ENCODE results near the gene ARFIP2.

The ARFIP2 gene

DNA sequence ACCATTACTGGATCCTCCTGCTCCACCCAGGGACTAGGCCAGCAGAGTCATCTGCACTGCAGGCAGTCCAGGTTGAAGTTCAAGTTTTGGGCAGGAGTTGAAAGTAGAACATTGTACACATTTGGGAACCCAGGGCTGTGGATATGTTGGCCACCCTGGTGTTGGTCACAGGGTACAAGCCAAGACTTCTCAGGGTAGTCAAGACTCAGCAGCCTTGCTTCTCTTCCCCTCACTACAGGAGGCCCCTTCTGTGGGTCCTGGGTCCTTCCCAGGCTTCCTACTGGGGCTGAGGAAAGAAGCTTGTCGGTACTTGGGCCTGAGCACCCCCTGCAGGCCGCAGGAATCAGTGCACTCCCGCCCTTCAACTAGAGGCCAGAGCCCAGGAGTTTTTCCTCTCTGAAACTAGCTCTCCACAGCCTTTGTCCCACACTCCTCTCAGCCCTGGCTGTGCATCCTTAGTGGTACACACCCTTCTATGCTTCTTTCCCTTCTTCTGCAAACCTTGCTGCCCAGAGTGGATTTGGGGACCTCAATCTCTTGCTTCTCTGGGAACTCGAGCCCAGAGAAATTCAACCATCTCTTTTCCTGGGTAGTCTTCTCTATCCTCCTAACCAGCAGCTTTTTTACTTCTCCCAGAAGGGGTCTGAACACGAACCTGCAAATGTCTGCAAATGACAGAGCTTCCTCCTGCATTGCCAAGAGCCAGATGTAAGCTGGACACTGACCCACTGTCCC is 37.7 kb downstream of the ARFIP2 start:
- no peak for DNase-seq (ENCODE audit: low read depth, low spot score)

DNA sequence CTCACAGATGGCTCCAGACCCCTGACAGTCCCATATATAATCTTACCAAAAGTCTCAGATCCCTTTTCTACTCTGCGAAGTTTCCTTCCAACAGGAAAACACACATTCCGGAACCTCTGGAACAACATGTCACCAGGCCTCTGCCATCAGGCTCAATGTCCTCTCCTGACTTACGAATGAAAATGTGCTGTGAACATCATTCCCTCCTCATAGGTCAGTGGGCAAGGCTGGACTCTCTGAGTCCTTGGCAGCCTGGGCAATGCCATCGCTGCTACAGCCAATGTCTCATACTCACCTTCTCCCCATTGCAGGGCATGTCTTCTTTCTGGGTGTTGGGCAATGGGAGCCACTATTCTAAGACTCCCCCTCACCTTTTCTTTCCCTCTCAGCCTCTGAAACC is 38.7 kb downstream of the ARFIP2 start:
- no peak for DNase-seq (ENCODE audit: low read depth, low spot score)

DNA sequence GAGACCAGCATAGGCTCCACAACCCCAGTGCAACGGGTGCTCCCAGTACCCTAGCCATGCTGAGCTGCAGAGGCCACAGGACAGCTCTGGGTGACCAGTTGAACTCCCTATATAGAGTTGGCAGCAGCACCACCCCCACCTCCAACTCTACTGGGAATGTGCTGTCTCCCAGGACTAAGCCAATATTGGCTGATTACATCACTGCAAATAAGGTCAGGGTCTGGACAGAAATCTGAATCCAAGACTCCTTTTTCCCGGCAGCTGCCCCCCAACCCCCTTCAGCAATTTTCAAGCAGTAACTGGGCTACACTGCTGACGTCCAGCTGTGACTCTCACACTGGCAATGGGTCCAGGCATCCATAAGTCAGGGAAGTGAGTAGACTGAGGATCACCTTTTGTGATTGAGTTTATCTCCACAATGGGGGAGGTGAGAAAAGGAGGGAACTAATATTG is 40.2 kb downstream of the ARFIP2 start, which contains the start of gene HPX:
HPX (minus strand) TSS at position 82 of the 453 bp plus-strand sequence; CDS start at position 58, 24 bp downstream.
- DNase-seq (ENCODE audit: low read depth, low spot score) = no peak

DNA sequence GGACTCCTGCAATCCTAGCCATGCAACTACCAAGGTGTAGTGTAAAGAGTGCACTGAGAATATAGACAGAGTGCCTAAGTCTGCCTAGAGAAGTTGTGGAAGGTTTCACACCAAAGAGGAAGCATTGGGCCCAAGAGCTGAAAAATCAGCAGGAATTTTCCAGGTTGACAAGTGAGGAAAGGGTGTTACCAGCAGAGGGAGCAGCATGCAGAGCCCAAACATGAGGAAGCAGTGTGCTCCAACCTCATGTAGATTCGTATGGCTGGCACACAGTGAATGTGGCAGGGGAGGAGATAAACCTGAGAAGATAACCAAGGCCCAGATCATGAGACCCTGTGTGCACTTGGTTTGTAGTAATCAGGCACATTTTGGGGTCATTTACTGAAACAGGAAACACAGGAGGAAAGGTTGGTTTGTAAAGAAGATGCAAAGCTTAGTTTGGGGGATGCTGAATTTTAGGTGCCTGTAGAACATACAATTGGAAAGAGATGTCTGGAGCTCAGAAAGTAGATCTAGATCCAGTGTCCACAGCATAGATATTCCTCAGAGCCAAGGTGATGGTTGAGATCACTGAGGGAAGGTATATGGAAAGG is 42.1 kb downstream of the ARFIP2 start:
- DNase-seq (ENCODE audit: low read depth, low spot score) = no peak

DNA sequence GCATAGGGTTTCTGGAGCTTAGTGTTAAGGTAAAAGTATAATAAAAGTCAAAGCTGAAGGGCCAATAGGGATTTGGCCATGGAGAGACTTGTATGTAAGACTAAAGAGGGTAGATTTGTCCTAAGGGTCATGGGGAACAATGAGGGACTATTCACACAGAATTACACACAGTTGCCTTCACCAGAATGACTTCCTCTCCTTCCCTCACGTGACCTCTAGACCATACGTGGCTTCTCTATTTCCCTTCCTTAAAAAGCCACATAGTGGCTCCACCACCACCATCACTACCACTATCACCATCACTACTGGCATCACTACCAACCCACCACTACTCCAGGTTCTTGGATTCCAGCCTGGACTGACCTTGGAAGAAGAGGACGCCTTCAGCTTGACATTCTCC is 43.1 kb downstream of the ARFIP2 start:
- no peak for DNase-seq (ENCODE audit: low read depth, low spot score)

DNA sequence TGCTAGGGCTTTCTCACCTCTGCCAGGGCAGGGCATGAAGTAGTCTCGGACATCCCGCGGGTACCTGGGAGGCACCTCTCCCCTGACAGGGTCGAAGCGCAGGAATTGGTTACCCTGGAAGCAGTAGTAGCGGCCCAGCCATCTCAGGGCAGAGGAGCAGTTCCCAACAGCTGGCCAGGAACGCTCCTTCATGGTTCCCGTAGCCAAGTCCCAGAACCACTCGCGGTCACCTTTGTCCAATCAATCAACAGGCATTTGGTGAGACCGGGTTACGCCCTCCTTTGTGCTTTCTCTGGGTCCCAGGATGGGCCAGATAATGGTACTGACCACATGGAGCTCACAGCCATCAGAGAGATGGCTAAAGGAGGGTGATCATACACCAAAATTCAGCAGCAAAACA is 43.7 kb downstream of the ARFIP2 start:
- DNase-seq (ENCODE audit: low read depth, low spot score) = no peak

DNA sequence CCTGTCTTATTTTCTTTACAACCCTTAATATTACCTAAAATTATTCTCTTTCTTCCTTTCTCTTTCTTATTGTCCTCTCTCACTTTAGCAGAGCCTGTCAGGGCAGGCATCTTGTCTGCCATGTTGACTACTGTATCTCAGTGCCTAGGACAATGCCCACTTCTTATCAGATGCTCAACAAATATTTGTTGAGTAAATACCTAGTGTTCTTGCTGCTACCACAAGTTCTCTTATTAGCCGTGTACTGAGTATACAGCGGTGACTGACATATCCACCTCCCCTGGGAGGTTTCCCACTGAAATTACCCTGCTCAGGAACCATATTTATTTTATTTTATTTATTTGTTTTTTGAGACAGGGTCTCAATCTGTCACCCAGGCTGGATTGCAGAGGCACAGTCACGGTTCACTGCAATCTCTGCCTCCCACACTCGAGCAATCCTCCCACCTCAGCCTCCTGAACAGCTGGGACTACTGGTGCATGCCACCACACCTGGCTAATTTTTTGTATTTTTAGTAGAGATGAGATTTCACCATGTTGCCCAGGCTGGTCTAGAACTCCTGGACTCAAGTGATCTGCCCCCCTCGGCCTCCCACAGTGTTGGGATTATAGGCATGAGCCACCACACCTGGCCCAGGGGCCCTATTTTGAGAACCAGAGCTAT is 47.0 kb downstream of the ARFIP2 start:
- DNase-seq (ENCODE audit: low read depth, low spot score) = no peak

DNA sequence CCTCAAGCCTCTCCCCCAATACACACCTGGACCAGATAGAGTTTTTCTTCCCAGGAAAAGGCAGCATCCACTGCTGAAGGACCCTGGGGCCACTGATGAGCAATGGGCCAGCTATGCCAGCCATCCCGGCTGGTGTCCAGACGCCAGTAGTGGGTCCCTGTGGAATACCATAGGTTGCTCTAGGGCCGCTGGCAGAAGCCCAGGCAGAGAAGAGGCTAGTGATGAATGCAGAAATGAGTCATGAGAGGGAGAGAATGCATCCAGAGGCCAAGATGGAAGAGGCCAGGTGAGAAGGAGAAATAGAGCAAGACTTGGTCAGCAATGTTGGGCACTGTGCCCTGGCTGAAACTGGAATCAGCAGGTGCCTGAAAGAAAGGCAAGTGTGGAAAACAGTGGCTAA is 49.3 kb downstream of the ARFIP2 start:
- no peak for DNase-seq (ENCODE audit: low read depth, low spot score)

DNA sequence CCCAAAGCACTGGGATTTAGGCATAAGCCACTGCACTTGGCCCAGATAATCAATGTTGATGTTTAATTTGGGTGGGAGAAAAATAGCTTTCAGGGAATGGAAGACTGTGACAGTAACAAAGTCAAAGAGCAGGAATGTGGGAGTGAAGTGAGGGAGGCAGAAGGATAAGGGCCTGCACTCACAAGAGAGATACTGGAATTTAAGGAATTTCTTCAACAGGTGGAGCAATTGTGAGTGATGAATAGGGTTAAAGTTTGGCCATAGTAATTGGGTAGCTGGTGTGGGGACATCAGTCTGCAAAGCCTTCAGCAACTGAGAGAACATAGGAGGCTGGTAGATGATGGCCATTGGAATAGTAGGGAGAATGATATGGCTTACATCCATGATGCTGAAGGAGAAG is 53.6 kb downstream of the ARFIP2 start:
- DNase-seq (ENCODE audit: low read depth, low spot score) = no peak

All from activated naive CD8-positive, alpha-beta T cell treated with anti-CD3 and anti-CD28 coated beads, Interleukin-2, amount 50 U/mL, for 16 hours (primary cell).